Measurements from ENCODE around the gene MX1.

DNA sequence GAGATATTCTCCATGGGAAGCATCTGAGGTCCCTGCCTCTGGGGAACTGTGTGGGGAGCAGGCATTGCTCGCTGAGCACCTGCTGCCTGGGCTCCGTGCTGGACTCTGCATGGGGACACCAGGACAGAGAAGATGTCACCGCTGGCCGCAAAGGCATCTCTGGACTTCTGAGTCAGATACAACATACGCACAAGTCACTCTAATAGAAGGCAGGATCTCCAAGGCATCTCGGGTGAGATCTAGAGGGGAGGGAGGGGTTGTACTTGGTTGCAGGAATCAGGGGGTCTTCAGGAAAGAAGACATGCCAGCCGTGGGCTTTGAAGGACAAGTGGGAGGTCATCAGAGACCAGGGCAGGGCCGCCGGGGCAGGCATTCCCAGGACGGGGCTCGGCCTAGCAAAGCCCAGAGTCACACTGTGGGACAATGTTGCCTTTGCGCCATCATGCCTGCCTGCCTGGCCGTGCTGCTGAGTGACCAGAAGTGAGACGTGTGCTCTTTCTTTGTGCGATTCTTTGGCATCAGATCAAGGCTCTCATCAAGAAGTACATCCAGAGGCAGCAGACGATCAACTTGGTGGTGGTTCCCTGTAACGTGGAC is 35.9 kb upstream of the MX1 start:
- TF ChIP-seq, protein P1, sequence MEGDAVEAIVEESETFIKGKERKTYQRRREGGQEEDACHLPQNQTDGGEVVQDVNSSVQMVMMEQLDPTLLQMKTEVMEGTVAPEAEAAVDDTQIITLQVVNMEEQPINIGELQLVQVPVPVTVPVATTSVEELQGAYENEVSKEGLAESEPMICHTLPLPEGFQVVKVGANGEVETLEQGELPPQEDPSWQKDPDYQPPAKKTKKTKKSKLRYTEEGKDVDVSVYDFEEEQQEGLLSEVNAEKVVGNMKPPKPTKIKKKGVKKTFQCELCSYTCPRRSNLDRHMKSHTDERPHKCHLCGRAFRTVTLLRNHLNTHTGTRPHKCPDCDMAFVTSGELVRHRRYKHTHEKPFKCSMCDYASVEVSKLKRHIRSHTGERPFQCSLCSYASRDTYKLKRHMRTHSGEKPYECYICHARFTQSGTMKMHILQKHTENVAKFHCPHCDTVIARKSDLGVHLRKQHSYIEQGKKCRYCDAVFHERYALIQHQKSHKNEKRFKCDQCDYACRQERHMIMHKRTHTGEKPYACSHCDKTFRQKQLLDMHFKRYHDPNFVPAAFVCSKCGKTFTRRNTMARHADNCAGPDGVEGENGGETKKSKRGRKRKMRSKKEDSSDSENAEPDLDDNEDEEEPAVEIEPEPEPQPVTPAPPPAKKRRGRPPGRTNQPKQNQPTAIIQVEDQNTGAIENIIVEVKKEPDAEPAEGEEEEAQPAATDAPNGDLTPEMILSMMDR (IDR thresholded peaks at IDR 0.05), result no peak
- no peak for TF ChIP-seq POLR2A (IDR thresholded peaks at IDR 0.05)
